Upper lobe of right lung (tissue), 1 donor: ENCODE measurements around the gene C16orf78. TPM values are rescaled to one million over a fixed set of nuclear protein-coding genes. Genes with fewer than 3 reads are reported as not detected.

Experiments used
- ATAC-seq: fragments of 200-7000 bp; cut with Tn5 transposase; one replicate; pipeline ENCODE4 v1.9.1; 2020; ENCODE audit warnings: mild to moderate bottlenecking, moderate library complexity
- DNase-seq: peaks from one replicate; pipeline ENCODE4 v3.0.0-alpha.2; 2020
- H3K27ac ChIP-seq: fragments of 200-600 bp; one replicate; pipeline ENCODE4 v1.8.0; 2022
- H3K27me3 ChIP-seq: fragments of 200-600 bp; one replicate; pipeline ENCODE4 v1.8.0; 2022; ENCODE audit warnings: mild to moderate bottlenecking
- H3K36me3 ChIP-seq: fragments of 200-600 bp; one replicate; pipeline ENCODE4 v1.8.0; 2022
- H3K4me1 ChIP-seq: fragments of 200-600 bp; one replicate; pipeline ENCODE4 v1.8.0; 2022
- H3K4me3 ChIP-seq: fragments of 200-600 bp; one replicate; pipeline ENCODE4 v1.8.0; 2022; ENCODE audit warnings: mild to moderate bottlenecking
- H3K9me3 ChIP-seq: fragments of 200-600 bp; one replicate; pipeline ENCODE4 v1.8.0; 2022
- CTCF ChIP-seq: fragments of 200-600 bp; IDR thresholded peaks from one replicate; pipeline ENCODE4 v1.8.0; 2022; ENCODE audit warnings: antibody characterized with exemption
- intact Hi-C: fragments of 100-400 bp; cut with DNase I; formaldehyde crosslinking; loops from one replicate; pipeline ENCODE4 v1.11.0; 2022
- total RNA-seq: library from RNA; stranded (reverse); fragmentation: NEBNext Ultra II Directional; extraction: Animal tissue kit (Norgen Biotek cat#: 25700); gene quantifications from one replicate; pipeline ENCODE4 v1.2.1, GENCODE V29; 2021
- donor health status: DM: no; HTN: yes; CAD: no; lungs with severe emphysema.

Gene C16orf78
- total RNA-seq, 1 donor from 2014 or later: not detected

- no peak overlapping the region for H3K4me3 ChIP-seq
- intact Hi-C loops: no loop called here
- ATAC-seq (no peak), DNase-seq (no peak)
- TF ChIP-seq CTCF: no peak
- no peaks in the 10 kb centered on the region for H3K4me1 ChIP-seq
- no peak overlapping the region for H3K27ac ChIP-seq
- H3K9me3 ChIP-seq: no peaks in the 10 kb centered on the region
- H3K27me3 ChIP-seq: no peaks in the 10 kb centered on the region
- H3K36me3 ChIP-seq: no peaks in the 10 kb centered on the region
Measured at GRCh38 chr16:49398761-49399160, 25.2 kb downstream of the C16orf78 start.

GRCh38 chr16:49399594-49400364 lies 26.2 kb downstream of the C16orf78 start:
- Histone ChIP-seq H3K27me3 (no peaks in the 10 kb centered on the region), H3K4me3 (no peak overlapping the region), H3K36me3 (no peaks in the 10 kb centered on the region), H3K27ac (no peak overlapping the region), H3K4me1 (no peaks in the 10 kb centered on the region), H3K9me3 (no peaks in the 10 kb centered on the region)
- TF ChIP-seq CTCF: no peak
- ATAC-seq (no peak), DNase-seq (no peak)
- intact Hi-C loops: loop anchor here (10.0 kb wide), 1 partner anchor 515 kb away; no protein-coding TSS in a partner anchor

GRCh38 chr16:49400611-49401010 lies 27.0 kb downstream of the C16orf78 start:
- Histone ChIP-seq H3K9me3 (no peaks in the 10 kb centered on the region), H3K4me1 (no peaks in the 10 kb centered on the region), H3K4me3 (no peak overlapping the region), H3K27ac (no peak overlapping the region), H3K36me3 (no peaks in the 10 kb centered on the region), H3K27me3 (no peaks in the 10 kb centered on the region)
- DNase-seq (no peak), ATAC-seq (no peak)
- intact Hi-C loops: loop anchor here (10.0 kb wide), 1 partner anchor 514 kb away; no protein-coding TSS in a partner anchor
- no peak for TF ChIP-seq CTCF

GRCh38 chr16:49405123-49405522 lies 31.5 kb downstream of the C16orf78 start:
- no peak for DNase-seq

GRCh38 chr16:49405530-49405929 lies 31.9 kb downstream of the C16orf78 start:
- no peak for DNase-seq
- intact Hi-C loops: loop anchor here (10.0 kb wide), 1 partner anchor 509 kb away; no protein-coding TSS in a partner anchor
- no peaks in the 10 kb centered on the region for H3K27me3 ChIP-seq

More at GRCh38 chr16:49405123-49405522, 31.5 kb downstream of the C16orf78 start:
- intact Hi-C loops: loop anchor here (10.0 kb wide), 1 partner anchor 510 kb away; no protein-coding TSS in a partner anchor
- Histone ChIP-seq H3K27ac (no peak overlapping the region), H3K36me3 (no peaks in the 10 kb centered on the region), H3K9me3 (no peaks in the 10 kb centered on the region), H3K27me3 (no peaks in the 10 kb centered on the region), H3K4me1 (no peaks in the 10 kb centered on the region), H3K4me3 (no peak overlapping the region)
- no peak for ATAC-seq
- TF ChIP-seq CTCF: no peak

More at GRCh38 chr16:49405530-49405929, 31.9 kb downstream of the C16orf78 start:
- Histone ChIP-seq H3K9me3 (no peaks in the 10 kb centered on the region), H3K4me3 (no peak overlapping the region), H3K36me3 (no peaks in the 10 kb centered on the region), H3K27ac (no peak overlapping the region), H3K4me1 (no peaks in the 10 kb centered on the region)
- no peak for TF ChIP-seq CTCF
- no peak for ATAC-seq
